Tongue (tissue), 2 donors: ENCODE results near the gene TBL3. TPM values are rescaled to one million over a fixed set of nuclear protein-coding genes. Genes with fewer than 3 reads are reported as not detected.
"Not testable (repeated sequence)": the region's sequence is repeated elsewhere in the genome, so short reads cannot be mapped to it uniquely, and the experiment has no call there.

Experiments used
- DNase-seq: peaks from one replicate; pipeline ENCODE4 v3.0.0-alpha.2; 2015
- total RNA-seq: library from RNA; depleted of rRNA; stranded (reverse); fragments of >200 nt; gene quantifications from one replicate; pipeline ENCODE4 v1.2.3, GENCODE V29; 2014

Gene TBL3
- total RNA-seq, 1 donor from 2014 or later = 21.7 TPM

GRCh38 chr16:1942810-1943726 lies 28.8 kb upstream of the TBL3 start, which contains the start of gene MSRB1:
TSS of gene MSRB1 (minus strand) at chr16:1943199. CDS start at chr16:1943156, 43 bp downstream.
- DNase-seq = peak; percentile 100

- no peak for DNase-seq
Observed at GRCh38 chr16:1944612-1945199, 27.1 kb upstream of the TBL3 start.

- DNase-seq = no peak
Observed at GRCh38 chr16:1945559-1946391, 26.1 kb upstream of the TBL3 start.

- DNase-seq = no peak
Observed at GRCh38 chr16:1946495-1947368, 25.1 kb upstream of the TBL3 start.

GRCh38 chr16:1947369-1947670 lies 24.5 kb upstream of the TBL3 start:
- DNase-seq = no peak

GRCh38 chr16:1949507-1949906 lies 22.3 kb upstream of the TBL3 start:
- DNase-seq = no peak

- peak; percentile 33 for DNase-seq
Observed at GRCh38 chr16:1950047-1950446, 21.8 kb upstream of the TBL3 start.

- DNase-seq = no peak
Observed at GRCh38 chr16:1950559-1950958, 21.3 kb upstream of the TBL3 start.

GRCh38 chr16:1953734-1954133 lies 18.1 kb upstream of the TBL3 start:
- no peak for DNase-seq

- DNase-seq = not testable (repeated sequence)
Observed at GRCh38 chr16:1957434-1958142, 14.3 kb upstream of the TBL3 start.

- not testable (repeated sequence) for DNase-seq
Observed at GRCh38 chr16:1958143-1958491, 13.7 kb upstream of the TBL3 start.

GRCh38 chr16:1958715-1959268 lies 13.1 kb upstream of the TBL3 start:
- no peak for DNase-seq

GRCh38 chr16:1959269-1960039 lies 12.4 kb upstream of the TBL3 start, which contains the start of gene NDUFB10:
TSS of gene NDUFB10 (plus strand) at chr16:1959538. CDS start at chr16:1959625, 87 bp downstream.
- DNase-seq = peak; percentile 94

GRCh38 chr16:1960665-1961630 lies 10.9 kb upstream of the TBL3 start:
- DNase-seq = peak; percentile 37

GRCh38 chr16:1961651-1962067 lies 10.2 kb upstream of the TBL3 start:
- no peak for DNase-seq

GRCh38 chr16:1962161-1963153 lies 9.4 kb upstream of the TBL3 start:
- not testable (repeated sequence) for DNase-seq

- peak; percentile 57 for DNase-seq
Observed at GRCh38 chr16:1963806-1964505, 7.9 kb upstream of the TBL3 start.
